GM13976 (cell line): Measurements from ENCODE around the gene AMBP.

Source experiments
- DNase-seq: peaks from one replicate; pipeline ENCODE4 v3.0.0; 2012; ENCODE audit warnings: low spot score
- CTCF ChIP-seq: IDR thresholded peaks from 2 replicates; pipeline ENCODE4 v1.5.1; 2012; ENCODE audit warnings: borderline replicate concordance, mild to moderate bottlenecking; ENCODE audit not compliant: insufficient read depth; ENCODE audit errors: extremely low read depth, missing control alignments, control extremely low read depth
- in situ Hi-C: fragments of 300-500 bp; cut with MboI; formaldehyde crosslinking; loops from one replicate; pipeline ENCODE4 v1.12.0; 2022; ENCODE audit warnings: low sequenced_read_pairs, mixed read lengths, inconsistent platforms; ENCODE audit not compliant: unreplicated experiment

Gene AMBP

GRCh38 chr9:114012126-114012525, 66.0 kb downstream of the AMBP start:
- in situ Hi-C loops, result no loop called here
- no peak for DNase-seq
- TF ChIP-seq CTCF, result no peak

- in situ Hi-C loops, result no loop called here
- DNase-seq, result no peak
- no peak for TF ChIP-seq CTCF
These were observed 66.8 kb downstream of the AMBP start for GRCh38 chr9:114011313-114011712.
